ENCODE data around the gene SNAPC1.

GRCh38 chr14:61752626-61753025, 9.6 kb upstream of the SNAPC1 start:
- TF ChIP-seq ZC3H4 (CRISPR knock-in tag; IDR thresholded peaks at IDR 0.05; ENCODE audit: borderline replicate concordance) (no peak), OTX1 (CRISPR knock-in tag; IDR thresholded peaks at IDR 0.05) (no peak), SRSF1 (IDR thresholded peaks at IDR 0.05; ENCODE audit: low read depth, low read length) (no peak), TAL1 (IDR thresholded peaks at IDR 0.05) (no peak), CUX1 (CRISPR knock-in tag; IDR thresholded peaks at IDR 0.05) (no peak), MYNN (IDR thresholded peaks at IDR 0.05) (no peak), MYNN (CRISPR knock-in tag; IDR thresholded peaks at IDR 0.05) (no peak), YY1 (IDR thresholded peaks at IDR 0.05; ENCODE audit: borderline replicate concordance in 1 of 3, control insufficient read depth in 1 of 3, extremely low read depth in 1 of 3, insufficient read depth in 3 of 3, insufficient read length in 1 of 3, insufficient replicate concordance in 2 of 3, low read depth in 1 of 3, low read length in 2 of 3) (no peak), E2F8 (IDR thresholded peaks at IDR 0.05; ENCODE audit: low read depth, partially characterized antibody) (no peak), KDM1A (IDR thresholded peaks at IDR 0.05) (no peak)
- TF ChIP-seq, protein P1, sequence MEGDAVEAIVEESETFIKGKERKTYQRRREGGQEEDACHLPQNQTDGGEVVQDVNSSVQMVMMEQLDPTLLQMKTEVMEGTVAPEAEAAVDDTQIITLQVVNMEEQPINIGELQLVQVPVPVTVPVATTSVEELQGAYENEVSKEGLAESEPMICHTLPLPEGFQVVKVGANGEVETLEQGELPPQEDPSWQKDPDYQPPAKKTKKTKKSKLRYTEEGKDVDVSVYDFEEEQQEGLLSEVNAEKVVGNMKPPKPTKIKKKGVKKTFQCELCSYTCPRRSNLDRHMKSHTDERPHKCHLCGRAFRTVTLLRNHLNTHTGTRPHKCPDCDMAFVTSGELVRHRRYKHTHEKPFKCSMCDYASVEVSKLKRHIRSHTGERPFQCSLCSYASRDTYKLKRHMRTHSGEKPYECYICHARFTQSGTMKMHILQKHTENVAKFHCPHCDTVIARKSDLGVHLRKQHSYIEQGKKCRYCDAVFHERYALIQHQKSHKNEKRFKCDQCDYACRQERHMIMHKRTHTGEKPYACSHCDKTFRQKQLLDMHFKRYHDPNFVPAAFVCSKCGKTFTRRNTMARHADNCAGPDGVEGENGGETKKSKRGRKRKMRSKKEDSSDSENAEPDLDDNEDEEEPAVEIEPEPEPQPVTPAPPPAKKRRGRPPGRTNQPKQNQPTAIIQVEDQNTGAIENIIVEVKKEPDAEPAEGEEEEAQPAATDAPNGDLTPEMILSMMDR (IDR thresholded peaks at IDR 0.05 in 2 of 3, conservative IDR thresholded peaks at IDR 0.05 in 1 of 3; ENCODE audit: insufficient read depth in 2 of 3, low read depth in 1 of 3, low read length in 3 of 3): no peak

All from K562 (cell line).